ENCODE data around the gene FPGT.

GRCh38 chr1:74205266-74205665, 7.2 kb downstream of the FPGT start:
- TF ChIP-seq, protein P1, sequence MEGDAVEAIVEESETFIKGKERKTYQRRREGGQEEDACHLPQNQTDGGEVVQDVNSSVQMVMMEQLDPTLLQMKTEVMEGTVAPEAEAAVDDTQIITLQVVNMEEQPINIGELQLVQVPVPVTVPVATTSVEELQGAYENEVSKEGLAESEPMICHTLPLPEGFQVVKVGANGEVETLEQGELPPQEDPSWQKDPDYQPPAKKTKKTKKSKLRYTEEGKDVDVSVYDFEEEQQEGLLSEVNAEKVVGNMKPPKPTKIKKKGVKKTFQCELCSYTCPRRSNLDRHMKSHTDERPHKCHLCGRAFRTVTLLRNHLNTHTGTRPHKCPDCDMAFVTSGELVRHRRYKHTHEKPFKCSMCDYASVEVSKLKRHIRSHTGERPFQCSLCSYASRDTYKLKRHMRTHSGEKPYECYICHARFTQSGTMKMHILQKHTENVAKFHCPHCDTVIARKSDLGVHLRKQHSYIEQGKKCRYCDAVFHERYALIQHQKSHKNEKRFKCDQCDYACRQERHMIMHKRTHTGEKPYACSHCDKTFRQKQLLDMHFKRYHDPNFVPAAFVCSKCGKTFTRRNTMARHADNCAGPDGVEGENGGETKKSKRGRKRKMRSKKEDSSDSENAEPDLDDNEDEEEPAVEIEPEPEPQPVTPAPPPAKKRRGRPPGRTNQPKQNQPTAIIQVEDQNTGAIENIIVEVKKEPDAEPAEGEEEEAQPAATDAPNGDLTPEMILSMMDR (IDR thresholded peaks at IDR 0.05): no peak
- no peak for TF ChIP-seq POLR2A (IDR thresholded peaks at IDR 0.05)

Data from stomach (tissue), 4 donors.